Endothelial cell of umbilical vein (primary cell): ENCODE results near the gene PTCSC3.

ENCODE experiments used
- POLR2AphosphoS5 ChIP-seq: IDR thresholded peaks from 2 replicates; pipeline ENCODE4 v1.6.1; 2012; ENCODE audit warnings: low read depth, mild to moderate bottlenecking, control low read depth, low read length, moderate library complexity; ENCODE audit not compliant: insufficient read depth
- TF ChIP-seq, protein P1 (sequence below), 2 donors: IDR thresholded peaks; 1 replicate in 1 of 2; 2 replicates in 1 of 2; pipeline ENCODE4 v1.5.1; 2011; ENCODE audit warnings: low read length in 2 of 2, mild to moderate bottlenecking in 2 of 2, moderate library complexity in 2 of 2, control low read depth in 1 of 2, inconsistent platforms in 1 of 2, low read depth in 1 of 2; ENCODE audit not compliant: insufficient read depth in 1 of 2; ENCODE audit errors: extremely low read depth in 1 of 2

DNA sequence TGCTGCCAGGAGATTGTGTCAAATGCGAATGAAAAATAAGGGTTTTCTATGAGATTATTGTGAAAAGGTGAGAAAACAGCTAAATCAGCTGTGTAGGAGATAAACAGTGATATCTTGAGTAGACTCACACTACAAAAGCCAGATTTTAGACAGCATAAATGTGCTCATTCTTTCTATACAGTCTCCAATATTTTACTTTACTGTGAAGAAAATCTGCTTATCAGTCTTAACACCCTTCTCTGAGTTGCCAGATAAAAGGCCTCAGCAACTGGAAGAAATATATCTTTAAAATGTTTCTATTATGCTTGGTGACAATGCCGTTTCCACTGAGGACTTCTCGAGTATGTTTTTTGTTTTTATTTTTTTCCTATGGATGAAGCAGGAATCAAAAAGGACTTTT, 47.0 kb upstream of the PTCSC3 start:
- TF ChIP-seq, protein P1, sequence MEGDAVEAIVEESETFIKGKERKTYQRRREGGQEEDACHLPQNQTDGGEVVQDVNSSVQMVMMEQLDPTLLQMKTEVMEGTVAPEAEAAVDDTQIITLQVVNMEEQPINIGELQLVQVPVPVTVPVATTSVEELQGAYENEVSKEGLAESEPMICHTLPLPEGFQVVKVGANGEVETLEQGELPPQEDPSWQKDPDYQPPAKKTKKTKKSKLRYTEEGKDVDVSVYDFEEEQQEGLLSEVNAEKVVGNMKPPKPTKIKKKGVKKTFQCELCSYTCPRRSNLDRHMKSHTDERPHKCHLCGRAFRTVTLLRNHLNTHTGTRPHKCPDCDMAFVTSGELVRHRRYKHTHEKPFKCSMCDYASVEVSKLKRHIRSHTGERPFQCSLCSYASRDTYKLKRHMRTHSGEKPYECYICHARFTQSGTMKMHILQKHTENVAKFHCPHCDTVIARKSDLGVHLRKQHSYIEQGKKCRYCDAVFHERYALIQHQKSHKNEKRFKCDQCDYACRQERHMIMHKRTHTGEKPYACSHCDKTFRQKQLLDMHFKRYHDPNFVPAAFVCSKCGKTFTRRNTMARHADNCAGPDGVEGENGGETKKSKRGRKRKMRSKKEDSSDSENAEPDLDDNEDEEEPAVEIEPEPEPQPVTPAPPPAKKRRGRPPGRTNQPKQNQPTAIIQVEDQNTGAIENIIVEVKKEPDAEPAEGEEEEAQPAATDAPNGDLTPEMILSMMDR (IDR thresholded peaks at IDR 0.05; ENCODE audit: extremely low read depth in 1 of 2, insufficient read depth in 1 of 2, low read depth in 1 of 2, low read length in 2 of 2): no peak
- TF ChIP-seq POLR2AphosphoS5: no peak
